OCI-LY1 (cell line): ENCODE measurements around the gene NLRP6.

Experiments used
- H2AFZ ChIP-seq: fragments of 200-600 bp; sonication (generic), shearing (Covaris generic); 2 replicates; pipeline ENCODE4 v1.6.0; 2014; ENCODE audit warnings: antibody characterized with exemption, mild to moderate bottlenecking, low read length
- H3F3A ChIP-seq: fragments of 200-600 bp; sonication (generic), shearing (Covaris generic); 2 replicates; pipeline ENCODE4 v1.6.0; 2014; ENCODE audit warnings: mild to moderate bottlenecking, antibody characterized with exemption, low read length, moderate library complexity; ENCODE audit not compliant: insufficient read depth
- H3K27ac ChIP-seq: fragments of 200-600 bp; sonication (generic); 2 replicates; pipeline ENCODE4 v1.5.1; 2014; ENCODE audit warnings: low read length, mixed run types, mild to moderate bottlenecking, low read depth; ENCODE audit not compliant: poor library complexity, severe bottlenecking
- H3K27me3 ChIP-seq: fragments of 200-600 bp; sonication (generic); 2 replicates; pipeline ENCODE4 v1.6.0; 2014; ENCODE audit warnings: antibody characterized with exemption, mild to moderate bottlenecking, low read length, moderate library complexity; ENCODE audit not compliant: insufficient read depth
- H3K36me3 ChIP-seq: fragments of 200-600 bp; sonication (generic); 2 replicates; pipeline ENCODE4 v1.6.1; 2014; ENCODE audit warnings: mild to moderate bottlenecking, antibody characterized with exemption, low read length, moderate library complexity, mixed read lengths; ENCODE audit not compliant: insufficient read depth
- H3K4me1 ChIP-seq: fragments of 200-600 bp; sonication (generic); 2 replicates; pipeline ENCODE4 v1.5.1; 2014; ENCODE audit warnings: mild to moderate bottlenecking, low read length, moderate library complexity; ENCODE audit not compliant: insufficient read depth, severe bottlenecking
- H3K4me2 ChIP-seq: fragments of 200-600 bp; sonication (generic), shearing (Covaris generic); 2 replicates; pipeline ENCODE4 v1.6.1; 2014; ENCODE audit warnings: low read length
- H3K4me3 ChIP-seq: fragments of 200-600 bp; sonication (generic); 2 replicates; pipeline ENCODE4 v1.5.1; 2014; ENCODE audit warnings: low read length, low read depth, mild to moderate bottlenecking, mixed read lengths; ENCODE audit not compliant: poor library complexity, severe bottlenecking
- H3K79me2 ChIP-seq: fragments of 200-600 bp; shearing (Covaris generic); 2 replicates; pipeline ENCODE4 v1.6.1; 2016; ENCODE audit warnings: mixed run types, low read length, mixed read lengths; ENCODE audit not compliant: insufficient read depth
- H3K9ac ChIP-seq: fragments of 200-600 bp; sonication (generic), shearing (Covaris generic); 2 replicates; pipeline ENCODE4 v1.6.1; 2014; ENCODE audit warnings: mild to moderate bottlenecking, low read length, mixed read lengths
- H3K9me2 ChIP-seq: fragments of 200-600 bp; sonication (generic), shearing (Covaris generic); 2 replicates; pipeline ENCODE4 v1.6.1; 2014; ENCODE audit warnings: low read depth, mild to moderate bottlenecking, low read length, mixed read lengths
- H3K9me3 ChIP-seq: fragments of 200-600 bp; shearing (Covaris generic); 2 replicates; pipeline ENCODE4 v1.6.1; 2014; ENCODE audit warnings: low read length, mixed read lengths
- H4K20me1 ChIP-seq: fragments of 200-600 bp; sonication (generic), shearing (Covaris generic); 2 replicates; pipeline ENCODE4 v1.6.0; 2016; ENCODE audit warnings: mild to moderate bottlenecking, low read length; ENCODE audit not compliant: insufficient read depth
- EZH2 ChIP-seq: fragments of 200-600 bp; sonication (generic), shearing (Covaris generic); IDR thresholded peaks from 2 replicates; pipeline ENCODE4 v1.8.0; 2017; ENCODE audit warnings: borderline replicate concordance, mixed run types, mild to moderate bottlenecking, antibody characterized with exemption, low read length, moderate library complexity, mixed read lengths
- TF ChIP-seq, protein P1 (sequence below): fragments of 200-600 bp; sonication (generic), shearing (Covaris generic); IDR thresholded peaks from 2 replicates; pipeline ENCODE4 v1.5.1; 2017; ENCODE audit warnings: mild to moderate bottlenecking, antibody characterized with exemption, low read length, moderate library complexity, mixed read lengths

Gene NLRP6

DNA sequence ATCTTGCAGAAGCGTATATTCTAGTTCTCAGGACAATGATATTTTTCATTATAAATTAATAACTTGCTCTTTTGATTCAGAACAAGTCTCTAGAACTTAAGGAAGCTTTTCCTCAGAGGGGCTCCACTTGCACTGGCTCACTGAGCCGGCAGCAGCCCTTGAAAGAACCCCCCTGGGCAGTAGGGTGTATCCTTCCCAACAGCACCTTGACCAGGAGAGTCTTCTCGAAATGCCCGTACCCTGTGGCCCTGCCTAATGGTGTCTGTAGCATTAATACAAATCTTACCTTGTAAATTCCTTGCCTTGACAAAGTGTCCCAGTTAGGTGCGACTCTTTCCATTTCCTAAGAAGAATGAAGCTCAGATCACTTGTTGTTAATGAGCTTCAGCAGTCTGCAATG is 27.9 kb upstream of the NLRP6 start:
- Histone ChIP-seq H4K20me1 (no peaks in the 10 kb centered on the region), H3K27ac (peak overlapping the region; percentile 4), H3K79me2 (no peaks in the 10 kb centered on the region), H3K27me3 (no peaks in the 10 kb centered on the region), H3K9me2 (no peaks in the 10 kb centered on the region), H3F3A (no peaks in the 10 kb centered on the region), H2AFZ (no peak overlapping the region), H3K36me3 (peaks cover 81% of the 10 kb centered on the region), H3K9me3 (no peaks in the 10 kb centered on the region), H3K4me2 (no peak overlapping the region), H3K4me1 (no peaks in the 10 kb centered on the region), H3K9ac (no peak overlapping the region), H3K4me3 (no peak overlapping the region)
- TF ChIP-seq, protein P1, sequence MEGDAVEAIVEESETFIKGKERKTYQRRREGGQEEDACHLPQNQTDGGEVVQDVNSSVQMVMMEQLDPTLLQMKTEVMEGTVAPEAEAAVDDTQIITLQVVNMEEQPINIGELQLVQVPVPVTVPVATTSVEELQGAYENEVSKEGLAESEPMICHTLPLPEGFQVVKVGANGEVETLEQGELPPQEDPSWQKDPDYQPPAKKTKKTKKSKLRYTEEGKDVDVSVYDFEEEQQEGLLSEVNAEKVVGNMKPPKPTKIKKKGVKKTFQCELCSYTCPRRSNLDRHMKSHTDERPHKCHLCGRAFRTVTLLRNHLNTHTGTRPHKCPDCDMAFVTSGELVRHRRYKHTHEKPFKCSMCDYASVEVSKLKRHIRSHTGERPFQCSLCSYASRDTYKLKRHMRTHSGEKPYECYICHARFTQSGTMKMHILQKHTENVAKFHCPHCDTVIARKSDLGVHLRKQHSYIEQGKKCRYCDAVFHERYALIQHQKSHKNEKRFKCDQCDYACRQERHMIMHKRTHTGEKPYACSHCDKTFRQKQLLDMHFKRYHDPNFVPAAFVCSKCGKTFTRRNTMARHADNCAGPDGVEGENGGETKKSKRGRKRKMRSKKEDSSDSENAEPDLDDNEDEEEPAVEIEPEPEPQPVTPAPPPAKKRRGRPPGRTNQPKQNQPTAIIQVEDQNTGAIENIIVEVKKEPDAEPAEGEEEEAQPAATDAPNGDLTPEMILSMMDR = no peak
- TF ChIP-seq EZH2 = no peak

DNA sequence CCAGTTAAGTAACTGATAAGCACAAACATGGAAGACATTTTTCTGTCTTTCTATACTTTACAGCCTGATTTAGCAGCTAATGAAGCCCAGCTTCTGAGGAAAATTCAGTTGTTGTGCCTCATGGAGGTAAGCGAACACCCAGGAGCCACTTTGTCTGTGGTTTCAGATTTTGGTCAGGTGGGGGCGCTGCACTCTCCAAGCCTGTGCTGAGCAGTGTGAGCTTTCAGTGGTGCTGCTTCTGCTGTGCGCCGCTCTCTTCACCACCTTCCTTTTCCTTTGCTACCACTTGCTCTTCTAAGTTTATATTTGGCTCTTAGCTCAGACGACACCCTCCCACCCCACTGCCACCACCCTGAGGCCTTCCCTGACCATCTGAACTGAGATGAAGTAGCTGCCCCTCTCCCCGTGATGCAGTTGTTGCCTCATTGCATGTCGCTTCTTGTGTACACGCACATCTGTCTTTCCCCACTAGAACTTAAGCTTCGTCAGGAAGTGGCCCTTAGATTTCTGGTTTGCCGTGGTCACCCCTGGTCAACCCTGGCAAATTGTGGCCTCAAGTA is 27.4 kb upstream of the NLRP6 start:
- H3F3A ChIP-seq = no peaks in the 10 kb centered on the region
- no peaks in the 10 kb centered on the region for H3K9me2 ChIP-seq
- no peaks in the 10 kb centered on the region for H3K9me3 ChIP-seq
- no peak overlapping the region for H3K4me2 ChIP-seq
- no peaks in the 10 kb centered on the region for H4K20me1 ChIP-seq
- H3K36me3 ChIP-seq = peaks cover 76% of the 10 kb centered on the region
- H3K9ac ChIP-seq = no peak overlapping the region
- no peaks in the 10 kb centered on the region for H3K79me2 ChIP-seq
- H2AFZ ChIP-seq = no peak overlapping the region
- TF ChIP-seq, protein P1 = peak; percentile 76
- no peak for TF ChIP-seq EZH2
- no peaks in the 10 kb centered on the region for H3K27me3 ChIP-seq
- peak overlapping the region; percentile 4 for H3K27ac ChIP-seq
- no peak overlapping the region for H3K4me3 ChIP-seq
- H3K4me1 ChIP-seq = no peaks in the 10 kb centered on the region

- Histone ChIP-seq H3K4me2 (no peak overlapping the region), H3K9me3 (no peaks in the 10 kb centered on the region), H3K36me3 (peaks cover 69% of the 10 kb centered on the region), H3K4me3 (no peak overlapping the region), H3K9me2 (no peaks in the 10 kb centered on the region), H2AFZ (no peak overlapping the region), H3K27me3 (no peaks in the 10 kb centered on the region), H3F3A (no peaks in the 10 kb centered on the region), H3K27ac (no peak overlapping the region), H4K20me1 (no peaks in the 10 kb centered on the region), H3K9ac (no peak overlapping the region), H3K79me2 (no peaks in the 10 kb centered on the region), H3K4me1 (no peaks in the 10 kb centered on the region)
- no peak for TF ChIP-seq EZH2
- TF ChIP-seq, protein P1 = peak; percentile 33; the same call in 1 of the 2 replicates
These were observed 26.7 kb upstream of the NLRP6 start for GRCh38 chr11:251550-251949.
